T-helper 2 cell (primary cell): Measurements from ENCODE around the gene CASQ2.

Experiments
- DNase-seq, 5 experiments: peaks; one replicate each; pipeline versions ENCODE4 v3.0.0 to v3.0.0-alpha.2; 2012 to 2022

CASQ2 gene

GRCh38 chr1:115727706-115728249 is 40.7 kb downstream of the CASQ2 start:
- no peak for DNase-seq

GRCh38 chr1:115726570-115726969 is 41.9 kb downstream of the CASQ2 start:
- DNase-seq, result no peak

- DNase-seq, result no peak
Observed at GRCh38 chr1:115726161-115726560, 42.4 kb downstream of the CASQ2 start.

GRCh38 chr1:115725600-115725999 is 42.9 kb downstream of the CASQ2 start:
- no peak for DNase-seq

GRCh38 chr1:115723756-115724155 is 44.8 kb downstream of the CASQ2 start:
- no peak for DNase-seq

GRCh38 chr1:115722221-115722620 is 46.3 kb downstream of the CASQ2 start:
- no peak for DNase-seq

GRCh38 chr1:115719285-115719684 is 49.2 kb downstream of the CASQ2 start:
- DNase-seq, result no peak

- peak in 1 of 5 experiments; percentile 64 for DNase-seq
Observed at GRCh38 chr1:115718011-115718754, 50.3 kb downstream of the CASQ2 start.

GRCh38 chr1:115717541-115717940 is 51.0 kb downstream of the CASQ2 start:
- peak in 1 of 5 experiments; percentile 33 for DNase-seq

GRCh38 chr1:115714572-115715141 is 53.9 kb downstream of the CASQ2 start:
- DNase-seq, result no peak

GRCh38 chr1:115713906-115714305 is 54.6 kb downstream of the CASQ2 start:
- DNase-seq, result no peak

- DNase-seq, result no peak
Observed at GRCh38 chr1:115712911-115713609, 55.5 kb downstream of the CASQ2 start.

- peak in 1 of 5 experiments; percentile 74 for DNase-seq
Observed at GRCh38 chr1:115710859-115711624, 57.5 kb downstream of the CASQ2 start.

- DNase-seq, result peak in 1 of 5 experiments; percentile 60
Observed at GRCh38 chr1:115706587-115707425, 61.7 kb downstream of the CASQ2 start.

- DNase-seq, result peak in 1 of 5 experiments; percentile 5
Observed at GRCh38 chr1:115705963-115706362, 62.6 kb downstream of the CASQ2 start.

GRCh38 chr1:115705085-115705951 is 63.2 kb downstream of the CASQ2 start:
- no peak for DNase-seq

GRCh38 chr1:115702959-115703358 is 65.6 kb downstream of the CASQ2 start:
- no peak for DNase-seq

GRCh38 chr1:115701090-115701489 is 67.4 kb downstream of the CASQ2 start:
- no peak for DNase-seq

GRCh38 chr1:115697619-115698018 is 70.9 kb downstream of the CASQ2 start:
- DNase-seq, result no peak

GRCh38 chr1:115694805-115695204 is 73.7 kb downstream of the CASQ2 start:
- no peak for DNase-seq

GRCh38 chr1:115692224-115692623 is 76.3 kb downstream of the CASQ2 start:
- no peak for DNase-seq
